IMR-90 (cell line): Measurements from ENCODE around the gene NAV1. TPM values are rescaled to one million over a fixed set of nuclear protein-coding genes. Genes with fewer than 3 reads are reported as not detected.

ENCODE experiments used
- ATAC-seq: fragments of 200-7000 bp; cut with Tn5 transposase; 2 replicates; pipeline ENCODE4 v1.9.1; 2020; ENCODE audit warnings: low read depth, mild to moderate bottlenecking, moderate library complexity
- BruUV-seq: library from RNA; stranded (reverse); fragments of 400-500 nt; replicated peaks from 2 replicates; lab custom pipeline; 2021; lab: Mats Ljungman, UMichigan
- CTCF ChIA-PET: fragments of 300-600 bp; formaldehyde crosslinking; extraction: SDS; loops from one replicate; lab custom pipeline; 2021; ENCODE audit warnings: antibody characterized with exemption; lab: Yijun Ruan, JAX
- POLR2A ChIA-PET: fragments of 300-600 bp; sonication (Branson Sonifier 250); formaldehyde crosslinking; loops from one replicate; lab custom pipeline; 2022; ENCODE audit warnings: antibody characterized with exemption; ENCODE audit not compliant: unreplicated experiment; lab: Charles Lee
- DNase-seq: peaks from one replicate; pipeline ENCODE4 v3.0.0; 2013
- H2AFZ ChIP-seq: replicated peaks from 2 replicates; pipeline ENCODE3; 2013; ENCODE audit warnings: low read length, mild to moderate bottlenecking; ENCODE audit not compliant: poor library complexity
- H2AK5ac ChIP-seq: 2 replicates; pipeline ENCODE4 v1.6.1; 2013; ENCODE audit warnings: low read depth, low read length, inconsistent platforms
- H2AK9ac ChIP-seq: replicated peaks from 2 replicates; pipeline ENCODE3; 2013; ENCODE audit warnings: mild to moderate bottlenecking, low read depth, low read length, moderate library complexity; ENCODE audit not compliant: poor library complexity
- H2BK120ac ChIP-seq: 2 replicates; pipeline ENCODE4 v1.6.1; 2013; ENCODE audit warnings: low read depth, low read length, inconsistent platforms
- H2BK15ac ChIP-seq: 3 replicates; pipeline ENCODE4 v1.6.1; 2013; ENCODE audit warnings: low read depth, low read length, inconsistent platforms
- H2BK20ac ChIP-seq: 2 replicates; pipeline ENCODE4 v1.6.1; 2013; ENCODE audit warnings: low read depth, mild to moderate bottlenecking, inconsistent platforms, low read length, moderate library complexity
- H2BK5ac ChIP-seq: 2 replicates; pipeline ENCODE4 v1.6.1; 2013; ENCODE audit warnings: mild to moderate bottlenecking, low read depth, low read length, inconsistent platforms; ENCODE audit not compliant: poor library complexity, severe bottlenecking
- H3K14ac ChIP-seq: replicated peaks from 2 replicates; pipeline ENCODE4 v1.6.1; 2013; ENCODE audit warnings: low read depth, low read length, inconsistent platforms
- H3K18ac ChIP-seq: 2 replicates; pipeline ENCODE4 v1.6.1; 2013; ENCODE audit warnings: low read depth, low read length, control low read depth
- H3K23ac ChIP-seq: 2 replicates; pipeline ENCODE4 v1.6.1; 2013; ENCODE audit warnings: low read depth, low read length, inconsistent platforms
- H3K27ac ChIP-seq: 2 replicates; pipeline ENCODE4 v1.5.1; 2013; ENCODE audit warnings: mild to moderate bottlenecking, control low read depth, low read length; ENCODE audit not compliant: insufficient read depth
- H3K27me3 ChIP-seq: 2 replicates; pipeline ENCODE4 v1.6.1; 2013; ENCODE audit warnings: low read length; ENCODE audit not compliant: control insufficient read depth, insufficient read depth
- H3K36me3 ChIP-seq: 2 replicates; pipeline ENCODE4 v1.6.1; 2013; ENCODE audit warnings: low read length, mixed read lengths; ENCODE audit not compliant: control insufficient read depth, insufficient read depth
- H3K4ac ChIP-seq: 2 replicates; pipeline ENCODE4 v1.6.1; 2013; ENCODE audit warnings: low read depth, low read length, inconsistent platforms
- H3K4me1 ChIP-seq: 2 replicates; pipeline ENCODE4 v1.6.1; 2013; ENCODE audit warnings: low read length, mixed read lengths; ENCODE audit not compliant: control insufficient read depth, insufficient read depth
- H3K4me2 ChIP-seq: 2 replicates; pipeline ENCODE4 v1.6.1; 2013; ENCODE audit warnings: low read depth, mild to moderate bottlenecking, control low read depth, low read length, moderate library complexity
- H3K4me3 ChIP-seq: 2 replicates; pipeline ENCODE4 v1.5.1; 2013; ENCODE audit warnings: low read depth, mild to moderate bottlenecking, control low read depth, low read length, moderate library complexity; ENCODE audit not compliant: insufficient read depth
- H3K56ac ChIP-seq: 2 replicates; pipeline ENCODE4 v1.6.1; 2013; ENCODE audit warnings: low read length, inconsistent platforms; ENCODE audit not compliant: insufficient read depth; ENCODE audit errors: extremely low read depth
- H3K79me1 ChIP-seq, 2 experiments: 2 replicates each; pipeline ENCODE4 v1.6.1; 2013; ENCODE audit warnings: low read length in 2 of 2, inconsistent platforms in 1 of 2, low read depth in 1 of 2
- H3K9ac ChIP-seq: 2 replicates; pipeline ENCODE4 v1.6.1; 2013; ENCODE audit warnings: low read depth, low read length, control low read depth
- H3K9me1 ChIP-seq: 2 replicates; pipeline ENCODE4 v1.6.1; 2013; ENCODE audit warnings: low read length, inconsistent platforms; ENCODE audit not compliant: insufficient read depth
- H3K9me3 ChIP-seq: 2 replicates; pipeline ENCODE4 v1.6.1; 2013; ENCODE audit warnings: low read length; ENCODE audit not compliant: control insufficient read depth, insufficient read depth
- H4K20me1 ChIP-seq: 2 replicates; pipeline ENCODE4 v1.6.1; 2013; ENCODE audit warnings: low read length, inconsistent platforms; ENCODE audit not compliant: insufficient read depth
- H4K5ac ChIP-seq: 2 replicates; pipeline ENCODE4 v1.6.1; 2013; ENCODE audit warnings: mild to moderate bottlenecking, low read depth, low read length, control low read depth
- H4K8ac ChIP-seq, 2 experiments: 2 replicates each; pipeline ENCODE4 v1.6.1; 2013; ENCODE audit warnings: low read depth in 2 of 2, low read length in 2 of 2, control low read depth in 1 of 2, inconsistent platforms in 1 of 2
- H4K91ac ChIP-seq: 2 replicates; pipeline ENCODE4 v1.6.1; 2013; ENCODE audit warnings: low read depth, low read length, inconsistent platforms; ENCODE audit not compliant: insufficient read depth
- BHLHE40 ChIP-seq: fragments of 150-350 bp; IDR thresholded peaks from 2 replicates; pipeline ENCODE4 v1.6.1; 2016; ENCODE audit warnings: mild to moderate bottlenecking, low read depth, low read length
- CEBPB ChIP-seq: IDR thresholded peaks from 2 replicates; pipeline ENCODE4 v1.6.1; 2012; ENCODE audit warnings: low read depth, low read length, improper control_type of control experiment
- CTCF ChIP-seq: conservative IDR thresholded peaks from 2 replicates; pipeline ENCODE4 v1.5.1; 2012; ENCODE audit warnings: mild to moderate bottlenecking, low read depth, low read length, improper control_type of control experiment
- FOS ChIP-seq: fragments of 150-350 bp; IDR thresholded peaks from 2 replicates; pipeline ENCODE4 v1.6.1; 2016; ENCODE audit warnings: low read depth, low read length
- MAFK ChIP-seq: IDR thresholded peaks from 2 replicates; pipeline ENCODE4 v1.6.1; 2012; ENCODE audit warnings: low read depth, low read length, improper control_type of control experiment
- MXI1 ChIP-seq: IDR thresholded peaks from 2 replicates; pipeline ENCODE4 v1.6.1; 2012; ENCODE audit warnings: low read depth, mild to moderate bottlenecking, low read length, moderate library complexity, borderline replicate concordance
- NFE2L2 ChIP-seq: fragments of 150-350 bp; IDR thresholded peaks from 2 replicates; pipeline ENCODE4 v1.6.1; 2016; ENCODE audit warnings: low read depth, mild to moderate bottlenecking, low read length
- POLR2A ChIP-seq: IDR thresholded peaks from 2 replicates; pipeline ENCODE4 v1.6.1; 2012; ENCODE audit warnings: mild to moderate bottlenecking, low read depth, low read length
- RAD21 ChIP-seq: IDR thresholded peaks from 2 replicates; pipeline ENCODE4 v1.6.1; 2012; ENCODE audit warnings: low read length, improper control_type of control experiment
- RCOR1 ChIP-seq: IDR thresholded peaks from 2 replicates; pipeline ENCODE4 v1.6.1; 2012; ENCODE audit warnings: mild to moderate bottlenecking, low read length, improper control_type of control experiment; ENCODE audit not compliant: insufficient replicate concordance
- RFX5 ChIP-seq: IDR thresholded peaks from 2 replicates; pipeline ENCODE4 v1.8.0; 2012; ENCODE audit warnings: low read depth, mild to moderate bottlenecking, low read length, moderate library complexity
- SMC3 ChIP-seq: fragments of 150-350 bp; IDR thresholded peaks from 2 replicates; pipeline ENCODE4 v1.6.1; 2016; ENCODE audit warnings: low read depth, mild to moderate bottlenecking, antibody characterized with exemption, low read length, moderate library complexity
- WGBS, 2 experiments: methylation state at CpG; one replicate each; pipeline versions ENCODE4 v1.1.5 to v1.1.7; 2013; ENCODE audit warnings: missing lambda C conversion rate in 2 of 2; ENCODE audit not compliant: insufficient read length in 1 of 2; ENCODE audit errors: extremely low coverage in 2 of 2; 5-methylcytosine and 5-hydroxymethylcytosine counted together
- dilution Hi-C: fragments of 300-500 bp; cut with HindIII; formaldehyde crosslinking; loops from one replicate; pipeline ENCODE4 v1.14.3; 2018; ENCODE audit warnings: low sequenced_read_pairs; ENCODE audit not compliant: unreplicated experiment
- in situ Hi-C: fragments of 300-500 bp; cut with MboI; formaldehyde crosslinking; loops from 3 replicates; pipeline ENCODE4 v1.14.3; 2019; ENCODE audit warnings: low sequenced_read_pairs, inconsistent platforms, mixed read lengths
- intact Hi-C: fragments of 100-400 bp; cut with micrococcal nuclease; formaldehyde crosslinking; loops from 2 replicates; pipeline ENCODE4 v1.10.0; 2022
- polyA plus RNA-seq, 3 experiments: library from polyadenylated mRNA; depleted of rRNA; stranded (reverse); fragments of >200 nt; gene quantifications; 2 replicates each; pipeline ENCODE4 v1.2.3, GENCODE V29; 2012; ENCODE audit warnings: low replicate concordance in 1 of 3
- total RNA-seq: library from RNA; depleted of rRNA; stranded (reverse); fragments of >200 nt; gene quantifications from 2 replicates; pipeline ENCODE4 v1.2.3, GENCODE V29; 2012
- TF ChIP-seq, protein P1 (sequence below): fragments of 150-350 bp; IDR thresholded peaks from 2 replicates; pipeline ENCODE4 v1.6.1; 2017; ENCODE audit warnings: mild to moderate bottlenecking, antibody characterized with exemption, low read length, low read depth
- TF ChIP-seq, protein P2 (sequence below): fragments of 150-350 bp; IDR thresholded peaks from 2 replicates; pipeline ENCODE4 v1.6.1; 2016; ENCODE audit warnings: low read depth, mild to moderate bottlenecking, low read length, moderate library complexity, borderline replicate concordance

NAV1 gene
- total and polyA plus RNA-seq, 2 of the 4 experiments (the other 2 are of a cell fraction): 14.0 to 23.1 TPM

DNA sequence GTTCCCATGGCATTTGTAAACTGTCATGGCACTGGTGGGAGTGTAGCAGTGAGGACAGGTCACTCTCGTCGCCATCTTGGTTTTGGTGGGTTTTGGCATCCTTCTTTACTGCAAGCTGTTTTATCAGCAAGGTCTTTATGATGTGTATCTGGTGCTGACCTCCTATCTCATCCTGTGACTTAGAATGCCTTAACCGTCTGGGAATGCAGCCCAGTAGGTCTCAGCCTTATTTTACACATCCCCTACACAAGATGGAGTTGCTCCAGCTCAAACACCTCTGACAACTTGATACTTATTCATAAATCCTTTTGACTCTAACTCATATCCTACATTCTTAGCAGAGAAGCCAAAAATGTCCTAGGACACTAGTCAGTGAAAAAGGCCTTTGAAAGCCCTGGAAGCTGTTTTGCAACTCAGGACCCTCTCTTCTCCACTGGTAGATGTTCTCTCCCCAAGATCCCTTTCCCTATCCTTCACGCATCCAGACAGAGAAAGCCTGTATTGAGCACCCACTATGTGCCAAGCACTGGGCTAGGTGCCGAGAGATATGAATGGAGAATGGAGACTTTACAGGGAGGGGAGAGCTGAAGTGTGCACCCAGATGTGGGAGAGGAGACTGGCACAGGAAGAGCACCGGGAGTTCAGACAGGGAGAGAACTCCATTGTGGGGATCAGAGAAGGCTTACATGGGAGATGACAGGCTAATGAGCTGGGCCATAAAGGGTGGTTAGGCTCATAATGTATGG is 25.3 kb upstream of the NAV1 start:
- ChIA-PET POLR2A (interaction anchor here (0.7 kb wide), 1 partner anchor 10 kb away, joined by 5 read pairs; no protein-coding TSS in a partner anchor), CTCF (interaction anchor here (0.5 to 6.2 kb wide), 24 partner anchors 11 to 1027 kb away, joined by 3 to 103 read pairs (median 7); partner anchors contain the start of gene PHLDA3)
- ATAC-seq: no peak
- Histone ChIP-seq H3K27ac (no peak overlapping the region), H3K9ac (no peak overlapping the region), H2BK120ac (peak overlapping the region; percentile 14; the same call in 1 of the 2 replicates), H2AFZ (no peak overlapping the region), H2AK9ac (no peak overlapping the region), H3K4me3 (no peak overlapping the region), H4K20me1 (no peaks in the 10 kb centered on the region), H2AK5ac (peak overlapping the region; percentile 49; the same call in 1 of the 2 replicates), H3K36me3 (no peaks in the 10 kb centered on the region), H3K4me1 (peaks cover 15% of the 10 kb centered on the region), H3K23ac (no peak overlapping the region), H4K8ac (peak overlapping the region in 1 of 2 experiments; percentile 65; a peak in 1 of 4 replicates), H2BK5ac (no peak overlapping the region), H4K5ac (no peak overlapping the region; the same call in 1 of the 2 replicates), H3K56ac (no peak overlapping the region), H3K79me1 (peaks cover 3 to 11% of the 10 kb centered on the region in 2 experiments; a peak in 2 of 4 replicates), H4K91ac (no peak overlapping the region), H3K9me3 (no peaks in the 10 kb centered on the region), H3K4ac (peak overlapping the region; percentile 19; the same call in 1 of the 2 replicates), H3K14ac (peak overlapping the region; percentile 50; the same call in 1 of the 2 replicates), H2BK15ac (no peak overlapping the region), H3K4me2 (no peak overlapping the region), H2BK20ac (0 out of 2 replicates have a peak overlapping the region, but pooled peaks have one; percentile 60), H3K27me3 (no peaks in the 10 kb centered on the region), H3K9me1 (peaks cover 13% of the 10 kb centered on the region), H3K18ac (no peak overlapping the region)
- DNase-seq: no peak
- in situ Hi-C loops (loop anchor here (10.0 kb wide), 1 partner anchor 69 kb away; no protein-coding TSS in a partner anchor), dilution Hi-C loops (no loop called here), intact Hi-C loops (loop anchor here (1.0 to 2.0 kb wide), 5 partner anchors 31 to 259 kb away; no protein-coding TSS in a partner anchor)
- 80% methylated on average over 2 of the region's 6 CpGs; no CpG with 5 or more reads in 1 of the 2 experiments for WGBS, 2 experiments
- BruUV-seq: no TSS peak
- TF ChIP-seq SMC3 (no peak), RFX5 (no peak), POLR2A (no peak), FOS (no peak), MAFK (no peak), RAD21 (no peak), RCOR1 (no peak), CEBPB (no peak), MXI1 (no peak), CTCF (no peak), BHLHE40 (no peak), NFE2L2 (no peak)
- TF ChIP-seq, protein P1, sequence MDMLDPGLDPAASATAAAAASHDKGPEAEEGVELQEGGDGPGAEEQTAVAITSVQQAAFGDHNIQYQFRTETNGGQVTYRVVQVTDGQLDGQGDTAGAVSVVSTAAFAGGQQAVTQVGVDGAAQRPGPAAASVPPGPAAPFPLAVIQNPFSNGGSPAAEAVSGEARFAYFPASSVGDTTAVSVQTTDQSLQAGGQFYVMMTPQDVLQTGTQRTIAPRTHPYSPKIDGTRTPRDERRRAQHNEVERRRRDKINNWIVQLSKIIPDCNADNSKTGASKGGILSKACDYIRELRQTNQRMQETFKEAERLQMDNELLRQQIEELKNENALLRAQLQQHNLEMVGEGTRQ: no peak
- TF ChIP-seq, protein P2, sequence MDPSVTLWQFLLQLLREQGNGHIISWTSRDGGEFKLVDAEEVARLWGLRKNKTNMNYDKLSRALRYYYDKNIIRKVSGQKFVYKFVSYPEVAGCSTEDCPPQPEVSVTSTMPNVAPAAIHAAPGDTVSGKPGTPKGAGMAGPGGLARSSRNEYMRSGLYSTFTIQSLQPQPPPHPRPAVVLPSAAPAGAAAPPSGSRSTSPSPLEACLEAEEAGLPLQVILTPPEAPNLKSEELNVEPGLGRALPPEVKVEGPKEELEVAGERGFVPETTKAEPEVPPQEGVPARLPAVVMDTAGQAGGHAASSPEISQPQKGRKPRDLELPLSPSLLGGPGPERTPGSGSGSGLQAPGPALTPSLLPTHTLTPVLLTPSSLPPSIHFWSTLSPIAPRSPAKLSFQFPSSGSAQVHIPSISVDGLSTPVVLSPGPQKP: no peak
